VCaP (cell line): ENCODE results near the gene MYCT1.
"Not testable (repeated sequence)": the region's sequence is repeated elsewhere in the genome, so short reads cannot be mapped to it uniquely, and the experiment has no call there.

ENCODE experiments used
- H3K27ac ChIP-seq: fragments of 450-650 bp; 2 replicates; pipeline ENCODE4 v1.5.1; 2017
- TF ChIP-seq, protein P1 (sequence below): fragments of 450-650 bp; conservative IDR thresholded peaks from 2 replicates; pipeline ENCODE4 v1.5.1; 2017; ENCODE audit warnings: mild to moderate bottlenecking, moderate library complexity

The MYCT1 gene

DNA sequence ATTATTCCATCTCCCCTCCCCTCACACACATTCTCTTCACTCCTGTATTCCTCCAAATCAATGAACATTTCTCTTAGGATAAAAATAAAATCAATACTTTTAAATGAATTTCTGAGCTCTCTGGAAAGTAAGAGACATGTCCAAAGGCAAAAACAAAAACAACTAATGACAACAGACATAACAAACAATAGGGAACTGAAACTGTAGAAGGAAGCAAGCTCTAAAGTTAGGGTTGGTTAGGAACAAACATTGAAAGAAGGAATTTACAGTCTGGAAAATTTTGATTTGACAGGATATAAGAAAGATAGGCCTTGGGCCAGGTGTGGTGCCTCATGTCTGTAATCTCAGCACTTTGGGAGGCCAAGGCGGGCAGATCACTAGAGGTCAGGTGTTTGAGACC is 17.5 kb upstream of the MYCT1 start:
- no peak overlapping the region for H3K27ac ChIP-seq
- TF ChIP-seq, protein P1, sequence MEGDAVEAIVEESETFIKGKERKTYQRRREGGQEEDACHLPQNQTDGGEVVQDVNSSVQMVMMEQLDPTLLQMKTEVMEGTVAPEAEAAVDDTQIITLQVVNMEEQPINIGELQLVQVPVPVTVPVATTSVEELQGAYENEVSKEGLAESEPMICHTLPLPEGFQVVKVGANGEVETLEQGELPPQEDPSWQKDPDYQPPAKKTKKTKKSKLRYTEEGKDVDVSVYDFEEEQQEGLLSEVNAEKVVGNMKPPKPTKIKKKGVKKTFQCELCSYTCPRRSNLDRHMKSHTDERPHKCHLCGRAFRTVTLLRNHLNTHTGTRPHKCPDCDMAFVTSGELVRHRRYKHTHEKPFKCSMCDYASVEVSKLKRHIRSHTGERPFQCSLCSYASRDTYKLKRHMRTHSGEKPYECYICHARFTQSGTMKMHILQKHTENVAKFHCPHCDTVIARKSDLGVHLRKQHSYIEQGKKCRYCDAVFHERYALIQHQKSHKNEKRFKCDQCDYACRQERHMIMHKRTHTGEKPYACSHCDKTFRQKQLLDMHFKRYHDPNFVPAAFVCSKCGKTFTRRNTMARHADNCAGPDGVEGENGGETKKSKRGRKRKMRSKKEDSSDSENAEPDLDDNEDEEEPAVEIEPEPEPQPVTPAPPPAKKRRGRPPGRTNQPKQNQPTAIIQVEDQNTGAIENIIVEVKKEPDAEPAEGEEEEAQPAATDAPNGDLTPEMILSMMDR = no peak

DNA sequence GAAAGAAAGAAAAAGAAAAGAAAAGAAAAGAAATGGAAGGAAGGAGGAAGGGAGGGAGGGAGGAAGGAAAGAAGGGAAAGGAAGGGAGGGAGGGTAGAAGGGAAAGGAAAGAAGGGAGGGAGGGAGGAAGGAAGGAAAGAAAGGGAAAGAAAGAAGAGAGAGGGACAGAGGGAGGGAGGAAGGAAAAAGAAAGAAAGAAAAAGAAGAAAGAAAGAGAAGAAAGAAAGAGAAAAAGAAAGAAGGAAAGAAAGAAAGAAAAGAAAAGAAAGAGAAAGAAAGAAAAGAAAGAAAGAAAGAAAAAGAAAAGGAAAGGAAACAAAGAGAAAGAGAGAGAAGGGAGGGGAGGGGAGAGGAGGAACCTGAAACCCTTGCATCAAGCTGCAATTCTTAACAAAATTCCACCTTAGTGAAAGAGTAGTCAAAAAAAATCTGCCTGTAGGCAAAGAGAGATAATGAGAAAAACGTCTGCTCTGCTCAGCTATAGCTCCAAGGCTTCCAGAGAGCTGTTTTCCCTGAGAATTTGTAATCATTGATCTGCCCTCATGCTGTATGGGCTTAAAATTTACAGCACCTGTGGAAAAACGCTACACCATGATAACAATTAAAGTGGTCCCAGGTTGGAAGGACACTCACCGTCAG is 16.7 kb upstream of the MYCT1 start:
- no peak overlapping the region for H3K27ac ChIP-seq

DNA sequence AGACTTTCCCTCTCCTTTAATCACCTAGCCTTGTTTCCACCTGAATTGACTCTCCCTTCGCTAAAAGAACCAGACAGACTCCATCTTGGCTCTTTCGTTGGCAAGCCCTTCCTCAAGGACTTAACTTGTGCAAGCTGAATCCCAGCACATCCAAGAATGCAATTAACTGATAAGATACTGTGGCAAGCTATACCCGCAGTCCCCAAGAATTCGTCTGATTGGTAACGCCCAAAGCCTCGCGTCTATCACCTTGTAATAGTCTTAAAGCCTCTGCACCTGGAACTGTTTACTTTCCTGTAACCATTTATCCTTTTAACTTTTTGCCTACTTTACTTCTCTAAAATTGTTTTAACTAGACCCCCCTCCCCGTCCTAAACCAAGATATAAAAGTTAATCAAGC is 15.6 kb upstream of the MYCT1 start:
- H3K27ac ChIP-seq = no peak overlapping the region

More for the DNA sequence above, 16.7 kb upstream of the MYCT1 start:
- TF ChIP-seq, protein P1 = no peak

DNA sequence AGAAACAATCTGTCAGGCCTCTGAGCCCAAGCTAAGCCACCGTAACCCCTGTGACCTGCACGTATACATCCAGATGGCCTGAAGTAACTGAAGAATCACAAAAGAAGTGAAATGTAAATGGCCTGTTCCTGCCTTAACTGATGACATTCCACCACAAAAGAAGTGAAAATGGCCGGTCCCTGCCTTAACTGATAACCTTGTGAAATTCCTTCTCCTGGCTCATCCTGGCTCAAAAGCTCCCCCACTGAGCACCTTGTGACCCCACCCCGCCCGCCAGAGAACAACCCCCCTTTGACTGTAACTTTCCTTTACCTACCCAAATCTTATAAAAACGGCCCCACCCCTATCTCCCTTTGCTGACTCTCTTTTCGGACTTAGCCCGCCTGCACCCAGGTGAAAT is 14.8 kb upstream of the MYCT1 start:
- H3K27ac ChIP-seq = not testable (repeated sequence)

More for the DNA sequence above, 15.6 kb upstream of the MYCT1 start:
- TF ChIP-seq, protein P1 = no peak

DNA sequence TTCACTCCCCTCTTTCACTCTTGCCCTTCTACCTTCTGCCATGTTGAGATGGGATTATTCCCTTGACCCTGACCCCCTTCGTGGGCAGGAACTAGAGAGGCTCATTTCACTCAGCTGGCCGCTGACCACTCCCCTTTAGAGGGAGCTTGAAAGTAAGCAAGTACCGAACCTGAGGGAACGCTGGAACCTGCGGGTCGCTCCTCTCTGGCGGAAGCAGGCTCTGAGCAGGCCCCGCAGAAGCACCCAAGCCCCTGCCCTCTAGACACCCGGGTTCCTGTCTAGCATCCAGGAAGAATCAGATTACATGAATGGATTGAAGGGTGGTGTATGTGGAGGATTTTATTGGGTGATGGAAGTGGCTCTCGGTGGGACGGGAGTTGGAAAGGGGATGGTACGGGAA is 11.9 kb upstream of the MYCT1 start:
- no peak overlapping the region for H3K27ac ChIP-seq
- TF ChIP-seq, protein P1 = no peak

DNA sequence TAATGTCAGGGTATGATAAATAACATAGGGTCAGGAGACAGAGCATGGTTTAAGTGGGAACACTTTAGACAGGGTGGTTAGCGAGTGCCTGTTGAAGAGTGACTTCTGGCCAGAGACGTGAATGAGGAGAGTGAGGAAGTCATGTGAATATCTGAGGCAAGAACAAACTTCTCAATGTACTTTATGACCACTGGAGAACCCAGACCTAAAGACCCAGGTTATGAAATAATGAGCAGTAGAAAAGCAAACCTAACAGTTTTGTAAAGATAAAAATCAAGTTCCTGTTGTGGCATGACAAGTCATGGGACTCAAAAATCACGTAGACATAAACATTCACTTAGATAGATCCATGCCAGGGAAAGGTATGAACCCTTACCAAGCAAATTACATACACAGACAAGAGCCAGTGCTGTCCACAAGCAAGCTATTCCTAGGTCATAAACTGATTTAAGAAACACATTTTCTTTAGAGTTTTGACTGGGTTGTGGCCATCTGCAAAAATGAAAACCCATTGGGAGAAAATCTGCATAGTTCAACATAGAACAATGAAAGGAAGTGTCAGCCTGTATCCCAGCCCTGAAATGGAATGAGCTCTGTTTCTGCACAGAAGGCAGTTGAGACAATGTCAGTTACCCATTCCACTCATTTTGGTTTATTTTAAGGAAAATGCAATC is 2.2 kb upstream of the MYCT1 start:
- H3K27ac ChIP-seq = no peak overlapping the region

DNA sequence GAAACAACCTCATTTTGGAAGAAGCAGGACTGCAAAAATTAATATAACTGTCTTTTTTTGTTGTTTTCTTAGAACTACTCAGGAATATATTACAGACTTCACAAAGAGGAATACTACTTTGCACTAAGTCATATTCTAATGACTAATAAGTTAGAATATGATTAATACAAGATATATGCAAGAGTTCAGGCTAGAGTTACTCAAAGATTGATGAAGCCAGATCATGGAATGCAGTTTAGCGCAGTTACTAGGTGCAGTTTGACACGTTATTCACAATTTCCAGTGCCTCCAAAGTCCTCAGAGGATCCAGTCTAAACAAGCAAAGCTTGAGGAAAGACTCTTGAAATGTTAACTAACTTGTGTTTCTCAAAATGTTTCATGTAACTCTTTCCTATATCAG is 1.2 kb upstream of the MYCT1 start:
- TF ChIP-seq, protein P1 = no peak
- H3K27ac ChIP-seq = no peak overlapping the region

More for the DNA sequence above, 2.2 kb upstream of the MYCT1 start:
- TF ChIP-seq, protein P1 = no peak

DNA sequence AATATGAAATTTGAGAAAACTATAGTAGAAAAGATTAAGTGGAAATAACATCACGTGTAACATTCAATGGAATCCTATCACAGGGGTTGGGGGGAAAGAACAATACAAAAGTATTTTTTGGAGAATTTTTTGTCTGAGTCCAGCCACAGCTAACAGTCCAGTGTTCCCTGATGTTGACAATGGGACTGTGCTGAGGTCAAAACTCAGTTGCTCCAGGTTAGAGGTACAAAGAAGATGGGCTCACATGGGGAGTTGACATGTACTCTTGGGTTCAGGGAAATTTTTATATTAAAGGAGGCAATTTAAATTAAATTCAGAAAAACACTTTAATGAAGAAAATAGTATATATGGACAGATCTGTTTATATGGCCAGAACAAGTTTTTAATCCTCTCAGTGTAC is 995 bp downstream of the MYCT1 start:
- TF ChIP-seq, protein P1 = no peak
- H3K27ac ChIP-seq = no peak overlapping the region
